Measurements from ENCODE around the gene EIF1. TPM values are rescaled to one million over a fixed set of nuclear protein-coding genes. Genes with fewer than 3 reads are reported as not detected.

Gene EIF1
- total and polyA plus RNA-seq, 4 donors: 56.5 to 755 (median 159) TPM

GRCh38 chr17:41731836-41732235, 43.2 kb downstream of the EIF1 start:
- no peak overlapping the region for H3K4me3 ChIP-seq (ENCODE audit: low read depth in 1 of 3, low read length in 3 of 3)
- no peaks in the 10 kb centered on the region for H3K36me3 ChIP-seq (ENCODE audit: control insufficient read depth in 4 of 4, insufficient read depth in 3 of 4, low read depth in 1 of 4, low read length in 3 of 4)
- H3K27ac ChIP-seq (ENCODE audit: low read depth in 1 of 2, low read length in 2 of 2): no peak overlapping the region
- H3K4me1 ChIP-seq (ENCODE audit: control insufficient read depth in 4 of 4, insufficient read depth in 4 of 4, low read length in 3 of 4): peaks cover 4 to 16% (median 9%) of the 10 kb centered on the region in 4 donors
- no peaks in the 10 kb centered on the region for H3K9me3 ChIP-seq (ENCODE audit: control insufficient read depth in 4 of 4, low read length in 3 of 4)
- WGBS: 63% methylated on average over 3 of the region's 3 CpGs
- no peak overlapping the region for H3K9ac ChIP-seq (ENCODE audit: low read depth in 1 of 2, low read length in 2 of 2)
- DNase-seq (ENCODE audit: low spot score): no peak
- TF ChIP-seq NR2F2 (IDR thresholded peaks at IDR 0.05) (no peak), GABPA (IDR thresholded peaks at IDR 0.05 in 1 of 2, conservative IDR thresholded peaks at IDR 0.05 in 1 of 2) (no peak), FOXA2 (IDR thresholded peaks at IDR 0.05) (no peak), JUND (IDR thresholded peaks at IDR 0.05) (no peak), HNF4A (conservative IDR thresholded peaks at IDR 0.05) (no peak), HNF4G (IDR thresholded peaks at IDR 0.05) (no peak), EGR1 (IDR thresholded peaks at IDR 0.05; ENCODE audit: low read depth in 2 of 2) (no peak), TAF1 (conservative IDR thresholded peaks at IDR 0.05) (no peak)
- TF ChIP-seq, protein P1, sequence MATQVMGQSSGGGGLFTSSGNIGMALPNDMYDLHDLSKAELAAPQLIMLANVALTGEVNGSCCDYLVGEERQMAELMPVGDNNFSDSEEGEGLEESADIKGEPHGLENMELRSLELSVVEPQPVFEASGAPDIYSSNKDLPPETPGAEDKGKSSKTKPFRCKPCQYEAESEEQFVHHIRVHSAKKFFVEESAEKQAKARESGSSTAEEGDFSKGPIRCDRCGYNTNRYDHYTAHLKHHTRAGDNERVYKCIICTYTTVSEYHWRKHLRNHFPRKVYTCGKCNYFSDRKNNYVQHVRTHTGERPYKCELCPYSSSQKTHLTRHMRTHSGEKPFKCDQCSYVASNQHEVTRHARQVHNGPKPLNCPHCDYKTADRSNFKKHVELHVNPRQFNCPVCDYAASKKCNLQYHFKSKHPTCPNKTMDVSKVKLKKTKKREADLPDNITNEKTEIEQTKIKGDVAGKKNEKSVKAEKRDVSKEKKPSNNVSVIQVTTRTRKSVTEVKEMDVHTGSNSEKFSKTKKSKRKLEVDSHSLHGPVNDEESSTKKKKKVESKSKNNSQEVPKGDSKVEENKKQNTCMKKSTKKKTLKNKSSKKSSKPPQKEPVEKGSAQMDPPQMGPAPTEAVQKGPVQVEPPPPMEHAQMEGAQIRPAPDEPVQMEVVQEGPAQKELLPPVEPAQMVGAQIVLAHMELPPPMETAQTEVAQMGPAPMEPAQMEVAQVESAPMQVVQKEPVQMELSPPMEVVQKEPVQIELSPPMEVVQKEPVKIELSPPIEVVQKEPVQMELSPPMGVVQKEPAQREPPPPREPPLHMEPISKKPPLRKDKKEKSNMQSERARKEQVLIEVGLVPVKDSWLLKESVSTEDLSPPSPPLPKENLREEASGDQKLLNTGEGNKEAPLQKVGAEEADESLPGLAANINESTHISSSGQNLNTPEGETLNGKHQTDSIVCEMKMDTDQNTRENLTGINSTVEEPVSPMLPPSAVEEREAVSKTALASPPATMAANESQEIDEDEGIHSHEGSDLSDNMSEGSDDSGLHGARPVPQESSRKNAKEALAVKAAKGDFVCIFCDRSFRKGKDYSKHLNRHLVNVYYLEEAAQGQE (IDR thresholded peaks at IDR 0.05): no peak
- TF ChIP-seq, protein P2, sequence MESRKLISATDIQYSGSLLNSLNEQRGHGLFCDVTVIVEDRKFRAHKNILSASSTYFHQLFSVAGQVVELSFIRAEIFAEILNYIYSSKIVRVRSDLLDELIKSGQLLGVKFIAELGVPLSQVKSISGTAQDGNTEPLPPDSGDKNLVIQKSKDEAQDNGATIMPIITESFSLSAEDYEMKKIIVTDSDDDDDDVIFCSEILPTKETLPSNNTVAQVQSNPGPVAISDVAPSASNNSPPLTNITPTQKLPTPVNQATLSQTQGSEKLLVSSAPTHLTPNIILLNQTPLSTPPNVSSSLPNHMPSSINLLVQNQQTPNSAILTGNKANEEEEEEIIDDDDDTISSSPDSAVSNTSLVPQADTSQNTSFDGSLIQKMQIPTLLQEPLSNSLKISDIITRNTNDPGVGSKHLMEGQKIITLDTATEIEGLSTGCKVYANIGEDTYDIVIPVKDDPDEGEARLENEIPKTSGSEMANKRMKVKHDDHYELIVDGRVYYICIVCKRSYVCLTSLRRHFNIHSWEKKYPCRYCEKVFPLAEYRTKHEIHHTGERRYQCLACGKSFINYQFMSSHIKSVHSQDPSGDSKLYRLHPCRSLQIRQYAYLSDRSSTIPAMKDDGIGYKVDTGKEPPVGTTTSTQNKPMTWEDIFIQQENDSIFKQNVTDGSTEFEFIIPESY (IDR thresholded peaks at IDR 0.05): no peak
- TF ChIP-seq, protein P3, sequence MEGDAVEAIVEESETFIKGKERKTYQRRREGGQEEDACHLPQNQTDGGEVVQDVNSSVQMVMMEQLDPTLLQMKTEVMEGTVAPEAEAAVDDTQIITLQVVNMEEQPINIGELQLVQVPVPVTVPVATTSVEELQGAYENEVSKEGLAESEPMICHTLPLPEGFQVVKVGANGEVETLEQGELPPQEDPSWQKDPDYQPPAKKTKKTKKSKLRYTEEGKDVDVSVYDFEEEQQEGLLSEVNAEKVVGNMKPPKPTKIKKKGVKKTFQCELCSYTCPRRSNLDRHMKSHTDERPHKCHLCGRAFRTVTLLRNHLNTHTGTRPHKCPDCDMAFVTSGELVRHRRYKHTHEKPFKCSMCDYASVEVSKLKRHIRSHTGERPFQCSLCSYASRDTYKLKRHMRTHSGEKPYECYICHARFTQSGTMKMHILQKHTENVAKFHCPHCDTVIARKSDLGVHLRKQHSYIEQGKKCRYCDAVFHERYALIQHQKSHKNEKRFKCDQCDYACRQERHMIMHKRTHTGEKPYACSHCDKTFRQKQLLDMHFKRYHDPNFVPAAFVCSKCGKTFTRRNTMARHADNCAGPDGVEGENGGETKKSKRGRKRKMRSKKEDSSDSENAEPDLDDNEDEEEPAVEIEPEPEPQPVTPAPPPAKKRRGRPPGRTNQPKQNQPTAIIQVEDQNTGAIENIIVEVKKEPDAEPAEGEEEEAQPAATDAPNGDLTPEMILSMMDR (IDR thresholded peaks at IDR 0.05; ENCODE audit: low read depth, low read length, missing input control): no peak
- H3K27me3 ChIP-seq (ENCODE audit: control insufficient read depth in 4 of 4, insufficient read depth in 4 of 4, low read length in 3 of 4): peaks cover 0 to 5% (median 0%) of the 10 kb centered on the region in 4 donors

DNA sequence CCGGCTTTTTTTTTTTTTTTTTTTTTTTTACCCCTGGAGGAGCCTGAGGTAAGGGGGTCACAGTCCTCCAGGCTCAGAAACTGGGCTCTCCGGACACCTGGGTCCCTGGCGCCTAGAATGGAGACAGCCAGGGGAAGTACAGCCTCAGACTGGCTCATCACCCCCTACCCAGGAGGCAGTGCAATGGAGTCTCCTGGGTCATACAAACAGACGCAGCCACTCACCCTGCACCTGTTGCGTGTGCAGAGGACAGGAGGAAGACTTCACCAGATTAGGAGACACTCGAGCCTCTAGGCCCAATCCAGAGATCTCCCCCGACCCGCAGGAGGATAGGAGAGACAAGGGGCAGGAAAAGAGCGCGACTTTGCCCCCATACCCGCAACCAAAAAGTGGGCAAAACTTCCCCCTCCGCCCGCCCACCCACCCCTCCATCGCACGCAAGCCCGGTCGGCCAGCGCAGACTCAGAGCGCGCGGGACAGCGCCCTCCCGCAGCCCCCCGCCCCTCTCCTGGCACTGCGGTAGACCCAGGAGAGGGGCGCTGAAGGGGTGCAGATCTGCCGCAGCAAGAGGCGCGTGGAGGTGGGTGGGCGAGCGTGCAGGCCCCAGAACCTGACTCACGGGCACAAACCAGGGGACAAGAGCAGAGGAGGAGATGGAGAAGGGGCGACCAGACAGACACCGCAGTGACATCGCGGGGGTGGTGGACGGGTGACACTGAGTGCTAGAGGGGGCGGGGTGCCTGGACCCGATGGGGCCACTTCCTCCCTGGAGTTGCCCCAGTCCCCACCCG, 44.9 kb downstream of the EIF1 start:
- no peaks in the 10 kb centered on the region for H3K36me3 ChIP-seq (ENCODE audit: control insufficient read depth in 4 of 4, insufficient read depth in 3 of 4, low read depth in 1 of 4, low read length in 3 of 4)
- peaks cover 0 to 5% (median 0%) of the 10 kb centered on the region in 4 donors for H3K27me3 ChIP-seq (ENCODE audit: control insufficient read depth in 4 of 4, insufficient read depth in 4 of 4, low read length in 3 of 4)
- DNase-seq (ENCODE audit: low spot score): no peak
- peak overlapping the region in 1 of 3 donors; percentile 38 for H3K4me3 ChIP-seq (ENCODE audit: low read depth in 1 of 3, low read length in 3 of 3)
- no peak overlapping the region for H3K27ac ChIP-seq (ENCODE audit: low read depth in 1 of 2, low read length in 2 of 2)
- peaks cover 4 to 16% (median 9%) of the 10 kb centered on the region in 4 donors for H3K4me1 ChIP-seq (ENCODE audit: control insufficient read depth in 4 of 4, insufficient read depth in 4 of 4, low read length in 3 of 4)
- WGBS: 14% methylated on average over 40 of the region's 40 CpGs
- H3K9ac ChIP-seq (ENCODE audit: low read depth in 1 of 2, low read length in 2 of 2): no peak overlapping the region
- H3K9me3 ChIP-seq (ENCODE audit: control insufficient read depth in 4 of 4, low read length in 3 of 4): no peaks in the 10 kb centered on the region
- TF ChIP-seq, protein P1 (IDR thresholded peaks at IDR 0.05): no peak
- TF ChIP-seq RXRA (IDR thresholded peaks at IDR 0.05): no peak
- TF ChIP-seq, protein P3 (IDR thresholded peaks at IDR 0.05; ENCODE audit: low read depth, low read length, missing input control): no peak
- no peak for TF ChIP-seq SP1 (IDR thresholded peaks at IDR 0.05)
- no peak for TF ChIP-seq JUND (IDR thresholded peaks at IDR 0.05)
- TF ChIP-seq RAD21 (IDR thresholded peaks at IDR 0.05): no peak
- no peak for TF ChIP-seq FOXA2 (IDR thresholded peaks at IDR 0.05)
- TF ChIP-seq, protein P4, sequence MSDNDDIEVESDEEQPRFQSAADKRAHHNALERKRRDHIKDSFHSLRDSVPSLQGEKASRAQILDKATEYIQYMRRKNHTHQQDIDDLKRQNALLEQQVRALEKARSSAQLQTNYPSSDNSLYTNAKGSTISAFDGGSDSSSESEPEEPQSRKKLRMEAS (IDR thresholded peaks at IDR 0.05): no peak
- no peak for TF ChIP-seq HNF4G (IDR thresholded peaks at IDR 0.05)
